Lower lobe of right lung (tissue), 2 donors: ENCODE data around the gene ZNF358. TPM values are rescaled to one million over a fixed set of nuclear protein-coding genes. Genes with fewer than 3 reads are reported as not detected.

Experiments
- ATAC-seq, 2 donors: fragments of 200-7000 bp; cut with Tn5 transposase; one replicate each; pipeline ENCODE4 v1.9.1; 2020 to 2022; ENCODE audit warnings: mild to moderate bottlenecking in 2 of 2, moderate library complexity in 2 of 2
- DNase-seq: peaks from one replicate; pipeline ENCODE4 v3.0.0-alpha.2; 2020
- H3K27ac ChIP-seq: fragments of 200-600 bp; one replicate; pipeline ENCODE4 v1.8.0; 2022
- H3K27me3 ChIP-seq: fragments of 200-600 bp; one replicate; pipeline ENCODE4 v1.8.0; 2022; ENCODE audit warnings: low read depth
- H3K36me3 ChIP-seq: fragments of 200-600 bp; one replicate; pipeline ENCODE4 v1.8.0; 2022; ENCODE audit warnings: mild to moderate bottlenecking
- H3K4me1 ChIP-seq: fragments of 200-600 bp; one replicate; pipeline ENCODE4 v1.8.0; 2022
- H3K4me3 ChIP-seq: fragments of 200-600 bp; one replicate; pipeline ENCODE4 v1.8.0; 2022; ENCODE audit warnings: mild to moderate bottlenecking
- H3K9me3 ChIP-seq: fragments of 200-600 bp; one replicate; pipeline ENCODE4 v1.8.0; 2022
- intact Hi-C: fragments of 100-400 bp; cut with DNase I; formaldehyde crosslinking; loops from one replicate; pipeline ENCODE4 v1.11.0; 2022
- total RNA-seq: library from RNA; stranded (reverse); fragmentation: NEBNext Ultra II Directional; extraction: Animal tissue kit (Norgen Biotek cat#: 25700); gene quantifications from one replicate; pipeline ENCODE4 v1.2.1, GENCODE V29; 2021
- TF ChIP-seq, protein P1 (sequence below): fragments of 200-600 bp; IDR thresholded peaks from one replicate; pipeline ENCODE4 v1.8.0; 2022; ENCODE audit warnings: antibody characterized with exemption, mild to moderate bottlenecking
- donor health status: DM: no; HTN: yes; CAD: no; lungs with severe emphysema.

ZNF358 gene
- total RNA-seq, 1 donor from 2014 or later: 54.9 TPM

DNA sequence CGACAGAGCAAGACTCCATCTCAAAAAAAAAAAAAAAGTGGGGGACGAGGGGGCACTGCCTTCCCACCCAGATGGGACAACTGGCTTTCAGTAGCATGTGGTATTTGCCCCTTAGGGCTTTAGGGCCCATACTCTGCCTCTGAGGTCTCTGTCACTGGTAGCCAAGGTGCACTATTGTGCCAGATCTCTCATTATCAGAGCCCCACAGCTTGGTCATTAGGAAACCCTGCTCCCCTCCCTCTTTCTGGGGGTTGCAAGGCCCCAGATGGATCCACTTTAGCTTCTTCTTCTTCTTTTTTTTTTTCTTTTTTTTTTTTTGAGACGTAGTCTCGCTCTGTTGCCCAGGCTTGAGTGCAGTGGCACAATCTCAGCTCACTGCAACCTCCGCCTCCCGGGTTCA is 11.2 kb upstream of the ZNF358 start:
- intact Hi-C loops: no loop called here
- Histone ChIP-seq H3K27ac (no peak overlapping the region), H3K4me3 (no peak overlapping the region), H3K36me3 (no peaks in the 10 kb centered on the region), H3K4me1 (peaks cover 19% of the 10 kb centered on the region), H3K9me3 (no peaks in the 10 kb centered on the region), H3K27me3 (peaks cover 28% of the 10 kb centered on the region)
- no peak for ATAC-seq
- DNase-seq: no peak
- TF ChIP-seq, protein P1, sequence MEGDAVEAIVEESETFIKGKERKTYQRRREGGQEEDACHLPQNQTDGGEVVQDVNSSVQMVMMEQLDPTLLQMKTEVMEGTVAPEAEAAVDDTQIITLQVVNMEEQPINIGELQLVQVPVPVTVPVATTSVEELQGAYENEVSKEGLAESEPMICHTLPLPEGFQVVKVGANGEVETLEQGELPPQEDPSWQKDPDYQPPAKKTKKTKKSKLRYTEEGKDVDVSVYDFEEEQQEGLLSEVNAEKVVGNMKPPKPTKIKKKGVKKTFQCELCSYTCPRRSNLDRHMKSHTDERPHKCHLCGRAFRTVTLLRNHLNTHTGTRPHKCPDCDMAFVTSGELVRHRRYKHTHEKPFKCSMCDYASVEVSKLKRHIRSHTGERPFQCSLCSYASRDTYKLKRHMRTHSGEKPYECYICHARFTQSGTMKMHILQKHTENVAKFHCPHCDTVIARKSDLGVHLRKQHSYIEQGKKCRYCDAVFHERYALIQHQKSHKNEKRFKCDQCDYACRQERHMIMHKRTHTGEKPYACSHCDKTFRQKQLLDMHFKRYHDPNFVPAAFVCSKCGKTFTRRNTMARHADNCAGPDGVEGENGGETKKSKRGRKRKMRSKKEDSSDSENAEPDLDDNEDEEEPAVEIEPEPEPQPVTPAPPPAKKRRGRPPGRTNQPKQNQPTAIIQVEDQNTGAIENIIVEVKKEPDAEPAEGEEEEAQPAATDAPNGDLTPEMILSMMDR: no peak

DNA sequence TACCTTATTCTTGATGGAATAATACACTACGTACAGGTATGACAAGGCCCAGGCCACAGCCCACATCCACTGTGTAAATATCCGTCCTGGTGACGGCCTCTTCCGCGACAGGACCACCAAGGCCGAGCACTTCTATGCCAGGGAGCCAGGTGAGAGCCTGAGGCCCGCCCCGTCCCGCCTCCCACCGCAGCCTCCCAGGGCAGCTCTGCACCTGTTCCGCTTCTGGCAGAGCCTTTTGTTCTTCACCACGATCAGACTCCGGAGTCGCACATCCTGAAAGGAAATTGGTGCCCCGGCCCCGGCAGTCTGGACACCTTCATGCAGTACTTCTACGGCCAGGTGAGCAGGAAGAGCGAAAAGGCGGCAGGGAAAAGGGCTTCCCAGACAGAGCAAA is 10.6 kb upstream of the ZNF358 start:
- H3K36me3 ChIP-seq: no peaks in the 10 kb centered on the region
- H3K27me3 ChIP-seq: peaks cover 25% of the 10 kb centered on the region
- H3K27ac ChIP-seq: no peak overlapping the region
- intact Hi-C loops: no loop called here
- ATAC-seq: no peak
- TF ChIP-seq, protein P1: no peak
- H3K9me3 ChIP-seq: no peaks in the 10 kb centered on the region
- H3K4me1 ChIP-seq: peaks cover 19% of the 10 kb centered on the region
- DNase-seq: no peak
- peak overlapping the region; percentile 29 for H3K4me3 ChIP-seq

DNA sequence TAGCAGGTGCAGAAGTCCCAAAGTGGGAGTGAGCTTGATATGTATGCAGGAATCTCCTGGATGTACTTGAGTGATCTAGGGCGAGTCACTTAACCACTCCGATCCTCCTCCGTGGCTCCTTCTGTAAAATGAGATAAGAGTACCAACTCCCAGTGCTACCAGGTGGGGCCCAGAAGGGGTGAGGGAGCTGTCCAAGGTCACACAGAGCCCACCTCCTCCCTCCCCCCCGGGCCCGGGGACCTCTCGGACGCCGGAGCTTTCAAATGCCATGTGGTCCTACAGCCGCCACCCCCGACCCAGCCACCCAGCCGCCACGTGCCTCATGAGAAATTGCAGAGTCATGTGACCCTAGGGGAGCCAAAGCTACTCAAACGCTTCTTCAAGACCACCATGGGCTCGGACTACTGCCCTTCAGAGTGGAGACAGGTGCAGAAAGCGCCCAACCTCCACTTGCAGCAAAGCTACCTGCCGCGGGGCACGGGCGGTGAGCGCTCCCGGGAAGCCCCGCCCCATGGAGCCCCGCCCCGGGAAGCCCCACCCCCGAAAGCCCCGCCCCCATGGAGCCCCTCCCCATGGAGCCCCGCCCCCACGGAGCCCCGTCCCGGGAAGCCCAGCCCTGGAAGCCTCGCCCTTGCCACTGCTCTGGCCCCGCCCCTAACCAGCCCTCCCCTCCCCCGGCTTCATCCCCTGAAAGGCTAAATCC is 10.1 kb upstream of the ZNF358 start:
- intact Hi-C loops: no loop called here
- DNase-seq (no peak), ATAC-seq (peak; percentile 74 to 78)
- TF ChIP-seq, protein P1: no peak
- Histone ChIP-seq H3K27ac (no peak overlapping the region), H3K4me3 (peak overlapping the region; percentile 29), H3K4me1 (peaks cover 16% of the 10 kb centered on the region), H3K9me3 (no peaks in the 10 kb centered on the region), H3K36me3 (no peaks in the 10 kb centered on the region), H3K27me3 (peaks cover 19% of the 10 kb centered on the region)

DNA sequence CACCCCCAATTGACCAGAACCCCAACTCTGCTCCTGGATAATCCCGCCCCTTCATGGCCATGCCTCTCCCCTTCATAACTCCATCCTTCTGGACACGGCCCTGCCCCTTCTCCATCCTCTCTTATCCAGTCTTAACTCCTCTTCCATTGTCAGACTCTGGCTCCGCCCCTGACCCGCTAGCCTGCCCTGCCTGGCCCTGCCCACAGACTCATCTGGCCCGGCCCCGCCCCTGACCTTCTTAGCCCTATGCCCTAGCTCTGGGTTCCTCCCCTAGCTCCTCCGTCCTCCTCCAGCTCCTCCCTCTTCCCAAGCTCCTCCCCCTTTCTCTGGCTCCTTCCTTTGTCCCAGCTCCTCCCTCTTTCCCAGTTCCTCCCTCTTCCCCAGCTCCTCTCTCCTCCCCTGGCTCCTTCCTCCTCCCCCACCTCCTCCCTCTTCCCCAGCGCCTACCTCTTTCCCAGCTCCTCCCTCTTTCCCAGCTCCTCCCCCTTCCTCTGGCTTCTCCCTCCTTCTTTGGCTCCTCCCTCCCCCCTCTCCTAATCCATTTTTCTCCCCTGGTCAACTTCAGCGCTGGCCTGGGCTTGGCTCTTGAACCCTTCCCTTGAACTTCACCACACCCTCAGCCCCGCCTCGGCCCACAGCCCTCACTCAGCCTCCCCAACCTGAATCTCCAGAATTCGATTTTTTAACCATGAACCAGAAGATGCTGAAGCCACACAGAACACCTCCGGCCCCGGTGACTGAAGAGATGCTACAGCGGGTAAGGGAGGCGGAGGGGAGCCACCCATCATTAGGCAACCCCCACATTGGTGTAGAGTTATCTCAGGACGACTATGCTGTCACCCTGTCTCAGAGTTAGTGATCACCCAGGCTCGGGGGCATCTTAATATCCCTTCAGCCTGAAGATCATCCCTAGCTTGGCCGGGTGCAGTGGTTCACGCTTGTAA is 9.2 kb upstream of the ZNF358 start:
- Histone ChIP-seq H3K27ac (no peak overlapping the region), H3K4me1 (peaks cover 11% of the 10 kb centered on the region), H3K9me3 (no peaks in the 10 kb centered on the region), H3K27me3 (peaks cover 12% of the 10 kb centered on the region), H3K36me3 (no peaks in the 10 kb centered on the region), H3K4me3 (no peak overlapping the region)
- peak; percentile 96 for DNase-seq
- intact Hi-C loops: no loop called here
- TF ChIP-seq, protein P1: no peak
- peak; percentile 93 to 95 for ATAC-seq

DNA sequence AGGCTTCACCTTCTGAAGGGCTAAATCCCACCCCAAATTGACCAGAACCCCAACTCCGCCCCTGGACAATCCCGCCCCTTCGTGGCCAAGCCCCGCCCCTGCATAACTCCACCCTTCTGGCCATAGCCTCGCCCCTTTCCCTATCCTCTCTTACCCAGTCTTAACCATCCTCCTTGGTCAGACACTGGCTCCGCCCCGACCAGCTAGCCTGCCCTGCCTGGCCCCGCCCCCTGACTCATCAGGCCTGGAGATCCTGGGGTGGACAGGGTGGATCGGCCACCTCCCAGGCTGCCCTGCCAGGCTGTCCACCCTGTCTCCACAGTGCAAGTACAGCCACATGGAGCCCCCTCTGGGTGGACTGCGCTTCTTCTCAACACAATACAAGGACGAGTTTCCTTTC is 8.0 kb upstream of the ZNF358 start:
- H3K27ac ChIP-seq: no peak overlapping the region
- intact Hi-C loops: no loop called here
- peak; percentile 67 to 75 for ATAC-seq

More for the DNA sequence above, 8.0 kb upstream of the ZNF358 start:
- DNase-seq: peak; percentile 87
- no peak overlapping the region for H3K4me3 ChIP-seq
- H3K4me1 ChIP-seq: peaks cover 11% of the 10 kb centered on the region
- no peaks in the 10 kb centered on the region for H3K36me3 ChIP-seq
- peaks cover 7% of the 10 kb centered on the region for H3K27me3 ChIP-seq
- H3K9me3 ChIP-seq: no peaks in the 10 kb centered on the region
- TF ChIP-seq, protein P1: no peak
